Erythroblast (primary cell): ENCODE measurements around the gene PILRA.
"Not testable (repeated sequence)": the region's sequence is repeated elsewhere in the genome, so short reads cannot be mapped to it uniquely, and the experiment has no call there.

ENCODE experiments used
- GATA1 ChIP-seq: IDR thresholded peaks from 2 replicates; pipeline ENCODE4 v1.6.1; 2011; ENCODE audit warnings: low read depth, mild to moderate bottlenecking, control low read depth, low read length, moderate library complexity
- POLR2A ChIP-seq: IDR thresholded peaks from 2 replicates; pipeline ENCODE4 v1.6.1; 2011; ENCODE audit warnings: mild to moderate bottlenecking, low read length

GRCh38 chr7:100381531-100382233 lies 8.4 kb downstream of the PILRA start:
- TF ChIP-seq POLR2A, GATA1: not testable (repeated sequence)
